Measurements from ENCODE around the gene PCSK1N. TPM values are rescaled to one million over a fixed set of nuclear protein-coding genes. Genes with fewer than 3 reads are reported as not detected.
A peak's percentile ranks its signal among the peaks of the same experiment; 100 is the strongest.
"Not testable (repeated sequence)": the region's sequence is repeated elsewhere in the genome, so short reads cannot be mapped to it uniquely, and the experiment has no call there.

The PCSK1N gene
- total RNA-seq, 3 donors from 2014 or later (not counting 1 experiment from before 2014, with no cell fraction given) = 0.35 to 0.89 TPM; not detected in 1

- no peak for ATAC-seq
- Histone ChIP-seq H3K4me1 (ENCODE audit: control insufficient read depth, insufficient read depth, low read length) (no peaks in the 10 kb centered on the region), H3K4me3 (ENCODE audit: low read length) (no peak overlapping the region), H3K9me3 (ENCODE audit: control insufficient read depth, insufficient read depth, low read length) (no peaks in the 10 kb centered on the region), H3K36me3 (ENCODE audit: control insufficient read depth, insufficient read depth, low read length) (no peaks in the 10 kb centered on the region), H3K27me3 (ENCODE audit: control insufficient read depth, insufficient read depth, low read length) (no peaks in the 10 kb centered on the region), H3K27ac (ENCODE audit: low read length) (no peak overlapping the region)
- peaks cover 0 to 33% of the 10 kb centered on the region in 2 donors for H3K27me3 Mint-ChIP-seq (ENCODE audit: low read depth in 2 of 2)
- H3K4me1 Mint-ChIP-seq = no peaks in the 10 kb centered on the region
- no peak for DNase-seq
- H3K4me3 Mint-ChIP-seq = no peak overlapping the region
- no peak overlapping the region for H3K27ac Mint-ChIP-seq
- no peak for TF ChIP-seq CTCF (IDR thresholded peaks at IDR 0.05)
- H3K36me3 Mint-ChIP-seq = no peaks in the 10 kb centered on the region
- no peaks in the 10 kb centered on the region for H3K9me3 Mint-ChIP-seq
- 45% methylated on average over 4 of the region's 4 CpGs for WGBS (ENCODE audit: insufficient coverage)
- intact Hi-C loops (cut with micrococcal nuclease) = no loop called here
Observed at GRCh38 chrX:48864210-48864609, 28.8 kb upstream of the PCSK1N start.

GRCh38 chrX:48854898-48855297 lies 19.5 kb upstream of the PCSK1N start:
- Histone ChIP-seq H3K4me1 (ENCODE audit: control insufficient read depth, insufficient read depth, low read length) (no peaks in the 10 kb centered on the region), H3K9me3 (ENCODE audit: control insufficient read depth, insufficient read depth, low read length) (no peaks in the 10 kb centered on the region), H3K27me3 (ENCODE audit: control insufficient read depth, insufficient read depth, low read length) (no peaks in the 10 kb centered on the region), H3K4me3 (ENCODE audit: low read length) (no peak overlapping the region), H3K36me3 (ENCODE audit: control insufficient read depth, insufficient read depth, low read length) (no peaks in the 10 kb centered on the region), H3K27ac (ENCODE audit: low read length) (no peak overlapping the region)
- peaks cover 10 to 27% of the 10 kb centered on the region in 2 donors for H3K27me3 Mint-ChIP-seq (ENCODE audit: low read depth in 2 of 2)
- no peak for TF ChIP-seq CTCF (IDR thresholded peaks at IDR 0.05)
- DNase-seq (peak in 1 of 2 donors; percentile 25), ATAC-seq (no peak)
- H3K9me3 Mint-ChIP-seq = no peaks in the 10 kb centered on the region
- no peak overlapping the region for H3K27ac Mint-ChIP-seq
- H3K4me1 Mint-ChIP-seq = no peaks in the 10 kb centered on the region
- intact Hi-C loops (cut with micrococcal nuclease) = no loop called here
- H3K36me3 Mint-ChIP-seq = no peaks in the 10 kb centered on the region
- no peak overlapping the region for H3K4me3 Mint-ChIP-seq
- WGBS (ENCODE audit: insufficient coverage) = 10% methylated on average over 1 of the region's 5 CpGs

- peaks cover 10 to 32% of the 10 kb centered on the region in 2 donors for H3K27me3 Mint-ChIP-seq (ENCODE audit: low read depth in 2 of 2)
- H3K4me1 Mint-ChIP-seq; H3K4me1 ChIP-seq (ENCODE audit: control insufficient read depth, insufficient read depth, low read length); H3K9me3 Mint-ChIP-seq; ATAC-seq; H3K4me3 ChIP-seq (ENCODE audit: low read length); H3K36me3 Mint-ChIP-seq; H3K4me3 Mint-ChIP-seq; DNase-seq; intact Hi-C loops (cut with micrococcal nuclease); H3K9me3 ChIP-seq (ENCODE audit: control insufficient read depth, insufficient read depth, low read length); H3K27me3 ChIP-seq (ENCODE audit: control insufficient read depth, insufficient read depth, low read length); H3K36me3 ChIP-seq (ENCODE audit: control insufficient read depth, insufficient read depth, low read length); H3K27ac Mint-ChIP-seq; H3K27ac ChIP-seq (ENCODE audit: low read length): not testable (repeated sequence)
- WGBS (ENCODE audit: insufficient coverage) = 91% methylated on average over 11 of the region's 12 CpGs
Observed at GRCh38 chrX:48854121-48854804, 18.9 kb upstream of the PCSK1N start.

GRCh38 chrX:48853494-48853893 lies 18.1 kb upstream of the PCSK1N start:
- H3K27ac ChIP-seq (ENCODE audit: low read length); H3K9me3 ChIP-seq (ENCODE audit: control insufficient read depth, insufficient read depth, low read length); H3K4me1 Mint-ChIP-seq; H3K27me3 ChIP-seq (ENCODE audit: control insufficient read depth, insufficient read depth, low read length); H3K36me3 ChIP-seq (ENCODE audit: control insufficient read depth, insufficient read depth, low read length); H3K4me1 ChIP-seq (ENCODE audit: control insufficient read depth, insufficient read depth, low read length); H3K4me3 ChIP-seq (ENCODE audit: low read length); H3K27ac Mint-ChIP-seq; ATAC-seq; intact Hi-C loops (cut with micrococcal nuclease); H3K4me3 Mint-ChIP-seq; H3K36me3 Mint-ChIP-seq; H3K9me3 Mint-ChIP-seq; DNase-seq: not testable (repeated sequence)
- H3K27me3 Mint-ChIP-seq (ENCODE audit: low read depth in 2 of 2) = peaks cover 10 to 32% of the 10 kb centered on the region in 2 donors
